ENCODE results near the gene MALT1. TPM values are rescaled to one million over a fixed set of nuclear protein-coding genes. Genes with fewer than 3 reads are reported as not detected.
A peak's percentile ranks its signal among the peaks of the same experiment; 100 is the strongest.
"Not testable (repeated sequence)": the region's sequence is repeated elsewhere in the genome, so short reads cannot be mapped to it uniquely, and the experiment has no call there.

The MALT1 gene
- total RNA-seq, result 27.5 TPM

- peak; percentile 95 for DNase-seq (ENCODE audit: low spot score)
Observed at GRCh38 chr18:58671111-58671631, at the start of gene MALT1. MALT1 (plus strand) TSS chr18:58671465; CDS start chr18:58671644, 179 bp downstream.

GRCh38 chr18:58624011-58624410, 47.3 kb upstream of the MALT1 start:
- DNase-seq (ENCODE audit: low spot score), result no peak

- DNase-seq (ENCODE audit: low spot score), result no peak
Observed at GRCh38 chr18:58625839-58626238, 45.4 kb upstream of the MALT1 start.

- no peak for DNase-seq (ENCODE audit: low spot score)
Observed at GRCh38 chr18:58630071-58630470, 41.2 kb upstream of the MALT1 start.

- no peak for DNase-seq (ENCODE audit: low spot score)
Observed at GRCh38 chr18:58631301-58631700, 40.0 kb upstream of the MALT1 start.

- no peak for DNase-seq (ENCODE audit: low spot score)
Observed at GRCh38 chr18:58632552-58632951, 38.7 kb upstream of the MALT1 start.

- DNase-seq (ENCODE audit: low spot score), result no peak
Observed at GRCh38 chr18:58633874-58634273, 37.4 kb upstream of the MALT1 start.

GRCh38 chr18:58635891-58636290, 35.4 kb upstream of the MALT1 start:
- no peak for DNase-seq (ENCODE audit: low spot score)

- DNase-seq (ENCODE audit: low spot score), result no peak
Observed at GRCh38 chr18:58637197-58637596, 34.1 kb upstream of the MALT1 start.

GRCh38 chr18:58637946-58638345, 33.3 kb upstream of the MALT1 start:
- no peak for DNase-seq (ENCODE audit: low spot score)

- DNase-seq (ENCODE audit: low spot score), result no peak
Observed at GRCh38 chr18:58638441-58638840, 32.8 kb upstream of the MALT1 start.

- no peak for DNase-seq (ENCODE audit: low spot score)
Observed at GRCh38 chr18:58639237-58639636, 32.0 kb upstream of the MALT1 start.

GRCh38 chr18:58639751-58640427, 31.4 kb upstream of the MALT1 start:
- DNase-seq (ENCODE audit: low spot score), result no peak

- DNase-seq (ENCODE audit: low spot score), result no peak
Observed at GRCh38 chr18:58640428-58640805, 30.8 kb upstream of the MALT1 start.

- no peak for DNase-seq (ENCODE audit: low spot score)
Observed at GRCh38 chr18:58640891-58641610, 30.2 kb upstream of the MALT1 start.

GRCh38 chr18:58643557-58643956, 27.7 kb upstream of the MALT1 start:
- not testable (repeated sequence) for DNase-seq (ENCODE audit: low spot score)

GRCh38 chr18:58645398-58645797, 25.9 kb upstream of the MALT1 start:
- DNase-seq (ENCODE audit: low spot score), result no peak

- no peak for DNase-seq (ENCODE audit: low spot score)
Observed at GRCh38 chr18:58646334-58646862, 24.9 kb upstream of the MALT1 start.

GRCh38 chr18:58649966-58650816, 21.1 kb upstream of the MALT1 start:
- no peak for DNase-seq (ENCODE audit: low spot score)

GRCh38 chr18:58650830-58651229, 20.4 kb upstream of the MALT1 start:
- not testable (repeated sequence) for DNase-seq (ENCODE audit: low spot score)

- not testable (repeated sequence) for DNase-seq (ENCODE audit: low spot score)
Observed at GRCh38 chr18:58653144-58653722, 18.0 kb upstream of the MALT1 start.
